Stimulated activated naive CD4-positive, alpha-beta T cell treated with Interleukin-2 at 50 U/mL for 16 hours (primary cell): ENCODE results near the gene TP53AIP1.
"Not testable (repeated sequence)": the region's sequence is repeated elsewhere in the genome, so short reads cannot be mapped to it uniquely, and the experiment has no call there.

ENCODE experiments used
- DNase-seq: peaks from one replicate; lab custom pipeline; 2025; lab: John Stamatoyannopoulos, UW

TP53AIP1 gene

DNA sequence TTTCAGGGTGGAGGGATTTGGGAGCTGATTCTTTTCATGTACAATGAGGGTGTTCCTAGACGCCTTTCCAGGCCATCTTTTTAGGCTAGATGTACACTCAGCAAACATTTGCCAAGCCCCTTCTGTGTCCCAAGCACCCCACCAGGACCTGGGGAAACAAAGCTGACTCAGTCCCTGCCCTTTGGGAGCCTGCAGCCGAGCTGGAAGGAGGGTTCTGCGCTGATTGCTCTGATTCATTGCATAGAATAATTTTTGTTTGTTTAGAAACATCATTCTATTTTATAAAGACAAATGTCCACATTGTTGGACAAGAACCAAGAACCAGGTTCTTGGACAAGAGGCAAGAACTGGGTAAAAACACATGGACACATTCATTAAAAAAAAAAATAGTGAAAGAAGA is 16.7 kb downstream of the TP53AIP1 start:
- DNase-seq, result no peak

DNA sequence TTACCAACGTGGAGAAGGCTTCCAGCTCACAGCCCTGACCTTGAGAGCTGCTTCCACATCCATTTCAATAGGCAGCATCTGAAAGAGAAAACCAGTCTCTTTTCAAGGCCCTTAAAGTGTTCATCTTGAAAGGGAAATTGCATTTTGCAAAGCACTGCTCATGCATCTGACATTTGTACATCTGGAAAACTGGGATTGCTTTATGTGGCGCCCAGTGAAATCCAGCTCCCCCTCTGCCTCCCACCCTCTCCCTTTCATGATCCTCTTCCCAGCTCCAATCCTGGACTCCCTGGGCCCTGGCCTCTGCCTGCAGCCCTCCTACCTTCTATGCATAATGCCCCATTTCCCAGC is 17.4 kb downstream of the TP53AIP1 start:
- DNase-seq, result no peak

DNA sequence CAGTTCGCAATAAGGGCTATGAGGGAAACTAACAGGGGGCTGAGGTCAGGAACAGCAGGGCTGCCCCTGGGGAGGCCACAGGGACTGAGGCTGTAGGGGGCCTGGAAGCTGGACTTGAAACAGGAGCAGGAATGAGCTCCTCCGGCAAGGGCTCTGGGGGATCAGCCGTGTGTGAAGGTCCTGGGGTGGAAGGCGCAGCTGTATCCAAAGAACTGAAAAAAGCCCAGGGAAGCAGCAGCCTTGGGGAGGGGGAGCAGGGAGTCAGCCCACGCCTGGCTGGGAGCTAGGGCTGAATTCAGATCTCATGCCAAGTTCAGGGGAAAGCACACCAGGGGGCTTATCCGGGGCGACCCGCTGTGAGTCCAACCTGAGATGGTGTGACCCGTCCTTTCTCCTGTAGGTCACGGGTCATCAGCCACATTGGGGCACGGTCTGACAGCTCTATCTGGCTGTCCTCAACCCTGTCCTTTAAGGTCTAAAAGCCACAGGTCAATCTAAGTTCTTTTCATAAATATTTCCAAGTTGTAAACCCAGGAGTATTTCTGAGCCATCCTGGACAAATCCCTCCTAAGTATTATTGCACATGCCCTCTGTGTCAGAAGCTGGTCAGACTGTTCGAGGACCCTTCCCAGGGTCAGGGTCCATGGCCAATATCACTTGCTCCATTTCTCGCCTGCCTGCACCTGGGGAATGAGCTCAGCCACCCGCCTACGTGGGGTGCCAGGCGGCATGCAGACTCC is 18.0 kb downstream of the TP53AIP1 start:
- no peak for DNase-seq

DNA sequence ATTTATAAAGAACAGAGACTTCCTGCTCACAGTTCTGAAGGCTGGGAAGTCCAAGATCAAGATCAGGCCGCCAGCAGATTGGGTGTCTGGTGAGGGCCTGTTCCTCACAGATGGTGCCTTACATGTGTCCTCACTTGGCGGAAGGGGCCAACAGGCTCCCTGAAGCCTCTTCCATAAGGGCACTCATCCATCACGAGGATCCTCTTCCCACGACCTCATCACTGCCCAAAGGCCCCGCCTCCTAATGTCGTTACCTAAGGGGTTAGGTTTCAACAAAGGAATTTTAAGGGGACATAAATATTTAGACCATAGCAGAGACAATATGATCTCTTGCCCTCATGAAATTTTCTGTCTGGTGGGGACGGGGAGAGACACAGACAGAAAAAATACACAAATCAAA is 18.6 kb downstream of the TP53AIP1 start:
- no peak for DNase-seq

DNA sequence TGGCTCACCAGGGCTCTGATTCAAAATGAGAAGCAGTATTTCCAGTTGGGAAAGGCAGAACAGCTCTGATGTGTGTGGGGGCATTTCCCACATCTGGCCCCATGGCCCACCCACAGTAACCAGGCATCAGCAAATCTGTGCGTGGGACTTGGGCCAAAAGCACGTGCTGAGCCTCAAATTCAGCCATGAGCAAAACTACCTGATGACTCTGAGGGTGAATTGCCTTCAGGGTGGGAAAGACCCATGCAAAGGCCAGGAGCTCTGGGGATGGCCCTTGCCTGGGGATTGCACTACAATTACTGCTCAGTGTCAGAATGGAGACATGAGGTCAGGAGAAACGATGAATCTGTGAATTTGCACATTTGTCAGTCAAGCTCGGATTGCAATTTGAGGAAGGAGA is 20.9 kb downstream of the TP53AIP1 start:
- DNase-seq, result no peak

DNA sequence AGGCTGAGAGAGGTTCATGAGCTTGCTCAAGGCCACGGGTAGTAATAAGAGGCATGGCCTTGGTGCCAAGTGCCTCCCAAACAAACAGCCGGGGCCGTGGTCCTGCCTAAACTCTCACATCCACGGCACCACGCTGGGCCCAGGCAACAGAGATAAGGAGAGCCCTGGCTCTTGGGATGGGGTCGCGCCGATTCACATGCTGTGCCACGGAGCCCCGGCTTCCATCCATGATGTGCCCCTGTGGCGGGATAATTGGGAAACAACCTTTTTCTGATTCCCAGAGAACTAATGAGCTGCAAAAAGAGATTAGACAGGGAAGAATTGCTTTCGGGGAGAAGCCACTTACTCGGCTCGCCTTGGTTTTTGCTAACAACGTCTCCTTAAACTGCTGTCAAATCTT is 22.0 kb downstream of the TP53AIP1 start:
- DNase-seq, result no peak

DNA sequence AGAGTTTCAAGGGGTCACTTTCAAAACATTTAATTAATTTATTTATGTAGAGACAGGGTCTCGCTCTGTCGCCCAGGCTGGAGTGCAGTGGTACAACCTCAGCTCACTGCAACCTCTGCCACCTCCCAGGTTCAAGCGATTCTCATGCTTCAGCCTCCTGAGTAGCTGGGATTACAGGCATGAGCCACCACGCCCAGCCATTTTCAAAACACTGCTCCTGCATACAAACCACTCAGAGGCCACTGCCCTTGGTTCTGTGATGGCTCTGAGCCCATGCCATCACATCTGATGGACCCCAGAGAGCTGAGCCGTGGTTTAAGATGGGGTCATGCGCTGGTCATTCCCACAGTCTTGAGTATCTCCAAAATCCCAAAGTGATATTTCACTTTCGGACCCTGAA is 23.0 kb downstream of the TP53AIP1 start:
- DNase-seq, result not testable (repeated sequence)

DNA sequence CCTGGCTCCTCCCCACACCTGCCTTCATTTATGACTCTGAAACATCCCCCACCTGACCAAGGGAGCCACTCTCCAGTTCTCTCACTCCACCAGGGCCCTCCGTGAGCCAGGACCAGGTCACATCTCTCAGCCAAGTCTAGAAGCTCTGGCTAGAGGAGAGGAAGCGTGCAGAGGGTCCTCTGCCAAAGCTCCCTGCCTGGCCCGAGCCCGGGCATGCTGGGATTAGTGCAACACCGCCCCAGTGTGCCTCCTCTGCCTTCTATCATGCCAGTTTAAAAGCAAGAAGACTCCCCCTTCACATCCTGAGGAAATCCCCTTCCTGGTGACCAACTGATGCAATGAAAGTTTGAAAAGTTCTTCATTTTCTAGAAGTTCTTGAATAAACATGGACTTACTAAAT is 23.5 kb downstream of the TP53AIP1 start:
- DNase-seq, result no peak

DNA sequence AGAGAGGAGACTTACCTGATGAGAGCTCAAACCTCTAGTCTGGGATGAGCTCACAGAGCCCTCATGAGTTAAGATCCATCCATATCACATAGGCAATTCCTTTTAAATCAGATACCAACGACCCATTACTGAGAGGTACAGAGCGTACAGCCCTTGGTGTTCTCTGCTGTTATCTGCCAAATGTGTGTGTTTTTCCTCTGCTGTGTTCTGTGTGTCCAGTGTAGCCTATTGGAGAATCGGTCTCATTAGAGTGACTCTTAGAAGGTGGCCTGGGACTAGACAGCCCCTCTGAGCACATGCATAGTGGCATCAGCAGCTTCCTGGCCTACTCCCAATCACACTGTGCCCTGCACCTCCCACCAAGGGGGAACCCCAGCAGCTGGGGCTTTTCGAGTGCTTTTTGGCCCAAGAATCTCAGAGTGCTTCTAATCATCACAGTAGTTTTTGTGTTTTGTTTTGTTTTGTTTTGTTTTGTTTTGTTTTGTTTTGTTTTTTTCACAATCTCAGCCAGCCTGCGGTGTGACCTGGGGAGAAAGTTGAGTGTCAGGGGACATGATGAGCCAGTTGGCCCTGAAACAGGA is 25.4 kb downstream of the TP53AIP1 start:
- DNase-seq, result no peak

DNA sequence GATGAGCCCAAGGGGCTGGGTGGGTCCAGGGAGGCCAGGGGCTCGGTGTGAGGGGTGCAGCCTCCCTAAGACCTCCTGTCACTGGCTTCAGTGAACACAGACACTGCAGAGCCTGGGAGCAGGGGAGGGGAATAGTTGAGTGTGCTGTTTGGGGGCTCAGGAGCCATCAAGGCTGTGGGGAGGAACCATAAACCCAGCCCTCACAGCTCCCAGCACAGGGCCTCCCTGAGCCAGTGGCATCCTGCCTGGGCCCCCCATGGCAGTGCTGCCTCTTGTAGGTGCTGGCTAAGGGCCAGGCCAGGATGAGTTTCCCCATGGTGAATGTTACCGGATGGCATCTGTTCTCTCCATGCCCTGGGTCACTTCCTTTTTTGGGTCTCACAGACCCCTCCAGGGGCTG is 26.0 kb downstream of the TP53AIP1 start:
- no peak for DNase-seq

DNA sequence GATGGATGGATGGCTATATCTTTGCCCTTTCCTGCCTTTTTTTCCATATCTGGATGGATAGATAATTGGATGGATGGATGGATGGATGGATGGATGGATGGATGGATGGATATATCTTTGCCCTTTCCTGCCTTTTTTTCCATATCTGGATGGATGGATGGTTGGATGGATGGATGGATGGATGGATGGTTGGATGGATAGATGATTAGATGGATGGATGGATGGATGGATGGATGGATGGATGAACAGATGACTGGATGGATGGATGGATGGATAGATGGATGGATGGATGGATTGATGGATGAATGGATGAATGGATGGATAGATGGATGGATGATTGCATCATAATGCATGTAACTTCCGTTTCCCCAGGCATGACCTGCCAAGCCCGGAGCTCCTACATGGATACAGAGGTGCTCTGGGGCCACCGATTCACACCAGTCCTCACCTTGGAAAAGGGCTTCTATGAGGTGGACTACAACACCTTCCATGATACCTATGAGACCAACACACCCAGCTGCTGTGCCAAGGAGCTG is 26.6 kb downstream of the TP53AIP1 start:
- no peak for DNase-seq

DNA sequence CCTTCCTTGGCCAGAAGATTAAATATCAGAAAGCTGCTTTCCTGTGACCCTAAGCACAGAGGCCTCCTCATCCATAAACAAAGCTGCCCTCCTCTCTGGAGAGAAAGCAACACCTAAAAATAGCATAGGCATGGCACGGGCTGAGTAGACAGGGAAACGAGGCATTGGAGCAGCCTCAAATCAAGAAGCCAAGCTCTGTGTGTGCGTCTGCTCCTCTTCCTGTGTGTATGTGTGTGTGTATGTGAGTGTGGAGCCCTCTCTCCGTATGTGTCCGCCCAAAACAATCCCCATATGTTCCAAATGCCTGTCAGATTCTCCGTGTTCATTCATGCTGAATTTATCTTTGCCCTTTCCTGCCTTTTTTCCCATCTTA is 27.5 kb downstream of the TP53AIP1 start:
- DNase-seq, result no peak

DNA sequence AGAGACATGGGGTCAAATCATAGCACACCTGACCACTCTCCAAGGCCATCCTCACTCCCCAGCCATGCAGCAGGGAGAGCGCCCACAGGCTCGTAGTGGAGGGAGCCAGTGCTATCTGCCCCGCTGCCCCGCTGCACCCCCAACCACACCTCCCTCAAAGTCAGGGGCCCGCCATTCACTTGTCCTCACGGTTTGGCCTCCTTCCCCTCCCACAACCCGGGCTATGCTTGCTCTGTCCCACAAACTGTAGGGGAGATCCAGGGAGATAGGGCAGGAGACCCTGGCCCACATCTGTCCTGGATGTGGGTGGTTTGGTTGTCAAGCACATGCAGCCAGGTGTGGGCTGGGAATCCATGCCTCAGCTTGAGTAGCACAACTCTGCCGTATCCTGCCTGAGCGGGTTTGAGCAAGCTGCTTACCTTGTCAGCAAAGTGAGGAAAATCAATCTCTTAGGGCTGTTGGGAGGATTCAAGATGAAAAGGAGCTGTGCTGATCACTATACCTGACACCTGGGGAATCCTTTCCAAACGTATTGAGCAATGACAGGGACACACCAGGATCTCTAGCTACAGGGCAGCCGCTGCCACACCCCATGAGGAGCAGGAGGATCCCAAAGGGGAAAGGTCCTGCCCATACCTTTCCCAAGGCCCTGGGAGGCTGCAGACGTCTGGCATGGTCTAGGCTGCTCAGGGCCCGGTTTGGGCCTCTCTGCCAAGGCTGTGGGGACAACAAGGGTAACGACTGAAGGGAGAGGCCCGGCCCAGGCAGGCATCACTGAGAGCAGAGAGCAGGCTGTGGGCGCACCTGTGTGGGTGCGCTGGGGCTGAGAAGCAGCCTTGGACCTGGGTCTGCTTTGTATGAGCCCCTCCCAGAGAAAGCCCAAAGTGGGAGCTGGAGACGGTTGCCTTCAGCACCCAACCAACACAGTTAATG is 28.2 kb downstream of the TP53AIP1 start:
- no peak for DNase-seq

DNA sequence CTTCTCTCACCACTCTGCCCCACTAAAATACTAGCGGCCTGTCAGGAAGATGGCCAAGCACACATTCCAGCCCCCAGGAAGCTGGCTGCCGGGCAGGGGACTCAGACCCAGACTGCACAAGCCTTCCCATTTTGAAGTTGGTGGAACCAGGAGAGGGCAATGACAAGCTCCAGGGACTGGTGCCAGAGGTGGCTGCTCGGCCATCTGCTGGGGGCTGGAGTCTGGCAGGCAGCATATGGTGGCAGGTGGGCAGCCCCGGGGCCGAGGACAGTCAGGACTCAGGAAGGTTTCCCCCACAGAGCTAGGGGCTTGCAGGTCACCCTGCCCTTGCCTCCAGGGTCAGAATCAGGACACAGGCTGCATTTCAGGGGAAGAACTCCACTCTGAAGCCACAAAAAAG is 28.9 kb downstream of the TP53AIP1 start:
- DNase-seq, result no peak

DNA sequence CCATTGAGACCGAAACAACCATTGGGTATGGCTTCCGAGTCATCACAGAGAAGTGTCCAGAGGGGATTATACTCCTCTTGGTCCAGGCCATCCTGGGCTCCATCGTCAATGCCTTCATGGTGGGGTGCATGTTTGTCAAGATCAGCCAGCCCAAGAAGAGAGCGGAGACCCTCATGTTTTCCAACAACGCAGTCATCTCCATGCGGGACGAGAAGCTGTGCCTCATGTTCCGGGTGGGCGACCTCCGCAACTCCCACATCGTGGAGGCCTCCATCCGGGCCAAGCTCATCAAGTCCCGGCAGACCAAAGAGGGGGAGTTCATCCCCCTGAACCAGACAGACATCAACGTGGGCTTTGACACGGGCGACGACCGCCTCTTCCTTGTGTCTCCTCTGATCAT is 31.0 kb downstream of the TP53AIP1 start:
- no peak for DNase-seq

DNA sequence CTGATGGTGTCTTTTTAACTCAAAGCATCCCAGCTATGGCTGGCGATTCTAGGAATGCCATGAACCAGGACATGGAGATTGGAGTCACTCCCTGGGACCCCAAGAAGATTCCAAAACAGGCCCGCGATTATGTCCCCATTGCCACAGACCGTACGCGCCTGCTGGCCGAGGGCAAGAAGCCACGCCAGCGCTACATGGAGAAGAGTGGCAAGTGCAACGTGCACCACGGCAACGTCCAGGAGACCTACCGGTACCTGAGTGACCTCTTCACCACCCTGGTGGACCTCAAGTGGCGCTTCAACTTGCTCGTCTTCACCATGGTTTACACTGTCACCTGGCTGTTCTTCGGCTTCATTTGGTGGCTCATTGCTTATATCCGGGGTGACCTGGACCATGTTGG is 31.4 kb downstream of the TP53AIP1 start:
- no peak for DNase-seq

DNA sequence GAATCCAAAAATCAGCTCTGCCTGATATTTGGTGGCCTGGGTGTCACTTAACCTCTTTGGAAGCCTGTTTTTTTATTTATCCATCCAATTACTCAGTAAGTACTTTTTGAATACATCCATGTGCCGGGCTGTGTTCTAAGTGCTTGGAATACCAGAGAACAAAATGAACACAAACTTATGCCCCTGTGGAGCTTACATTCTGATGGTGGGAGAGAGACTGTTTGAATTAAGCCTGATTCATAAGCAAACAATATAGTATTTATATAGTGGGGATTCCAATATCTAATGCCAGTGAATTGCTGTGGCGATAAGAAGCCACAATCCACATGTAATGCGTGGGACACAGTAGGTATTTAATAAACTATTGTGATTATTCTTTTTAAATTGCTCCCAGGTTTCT is 32.1 kb downstream of the TP53AIP1 start:
- no peak for DNase-seq

DNA sequence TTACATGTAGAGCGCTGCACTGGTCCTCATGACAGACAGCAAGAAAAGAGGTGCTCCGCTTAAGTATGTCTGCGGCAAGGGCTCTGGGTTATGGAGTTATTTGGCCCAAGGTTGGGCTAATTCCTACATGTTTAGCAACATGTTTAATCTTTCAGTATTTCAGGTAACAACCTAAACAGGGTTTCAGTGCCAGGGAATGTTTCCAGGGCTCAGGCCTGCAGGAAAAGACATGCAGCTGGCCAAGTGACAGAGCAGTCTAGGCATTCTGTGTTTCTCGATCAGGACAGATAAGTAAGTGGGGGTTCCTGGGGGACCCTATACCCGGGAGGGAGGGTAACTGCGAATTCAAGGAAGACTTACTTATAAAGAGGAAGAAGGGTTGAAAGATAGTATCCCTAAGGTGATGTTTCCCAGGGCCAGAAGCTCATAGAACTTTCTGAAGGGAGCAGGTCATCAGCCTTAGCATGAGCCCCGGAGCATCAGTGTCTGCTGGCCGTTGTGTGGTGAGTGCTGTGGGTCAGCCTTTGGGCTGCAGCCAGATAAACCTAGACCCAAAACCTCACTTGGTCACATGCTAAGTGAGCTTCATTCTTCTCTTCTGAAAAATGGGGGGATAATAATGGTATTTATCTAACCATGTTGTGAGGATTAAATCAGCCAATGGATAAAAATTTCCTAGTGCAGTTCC is 33.1 kb downstream of the TP53AIP1 start:
- DNase-seq, result no peak

DNA sequence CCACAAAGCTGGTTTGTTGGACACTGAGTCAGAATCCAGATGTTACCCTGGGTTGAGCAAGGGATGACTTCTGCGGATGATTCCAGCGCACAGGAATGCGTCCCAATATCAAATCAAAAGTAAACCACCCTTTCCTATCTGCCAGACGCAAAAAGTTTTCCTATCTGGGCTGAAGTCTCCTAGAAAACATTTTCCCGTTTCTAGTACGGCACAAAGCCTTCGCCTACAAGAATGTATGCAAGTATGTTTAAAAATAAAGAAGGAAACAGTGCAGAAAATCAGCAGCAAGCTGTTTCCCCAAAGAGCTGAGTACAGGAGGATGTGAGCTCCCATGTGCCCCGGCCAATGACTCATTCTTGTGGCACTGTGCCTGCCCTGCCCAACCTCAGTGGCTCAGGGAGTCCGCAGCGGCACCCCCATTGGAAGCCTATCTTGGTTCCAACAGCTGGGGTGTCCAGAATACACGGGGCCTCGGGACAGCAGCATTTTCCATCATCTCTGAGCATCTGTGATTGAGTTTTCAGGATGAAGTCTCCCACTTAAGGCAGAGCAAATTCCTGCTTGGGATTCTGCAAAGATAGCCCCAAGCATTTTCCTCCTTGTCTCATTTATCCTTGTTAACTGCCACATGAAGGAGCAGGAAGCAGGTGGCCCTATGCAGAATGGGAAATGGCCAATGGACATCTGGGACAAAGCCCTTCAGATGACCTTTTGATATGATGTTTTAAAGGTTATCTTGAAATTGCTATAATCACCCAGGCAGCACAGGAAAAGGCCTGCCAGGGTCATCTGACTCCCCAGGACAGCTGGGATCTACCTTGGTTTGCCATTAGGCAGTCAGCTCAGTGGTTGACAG is 34.1 kb downstream of the TP53AIP1 start:
- no peak for DNase-seq

DNA sequence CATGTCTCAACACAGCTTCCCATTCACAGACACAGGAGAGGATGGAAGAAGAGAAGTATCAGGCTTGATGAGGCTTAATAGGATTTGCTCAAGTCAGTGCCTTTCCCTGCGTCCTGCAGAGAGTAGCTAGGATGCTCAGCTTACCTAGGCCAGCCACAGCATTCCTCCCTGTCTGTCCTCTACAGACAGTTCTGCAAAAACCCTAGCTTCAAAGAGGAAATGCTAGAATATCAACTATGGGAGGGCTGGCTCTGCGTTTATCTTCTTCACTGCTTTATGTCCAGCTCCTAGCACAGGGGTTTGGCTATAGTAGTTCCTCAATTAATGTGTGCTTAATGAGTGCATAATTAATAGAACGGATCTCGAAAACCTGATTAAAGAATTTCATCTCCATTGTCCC is 35.1 kb downstream of the TP53AIP1 start:
- DNase-seq, result no peak
